Testis (tissue), 2 donors: ENCODE measurements around the gene PCDHGC5.

ENCODE experiments used
- CTCF ChIP-seq, 3 experiments: fragments of 450-650 bp in 2 of 3; fragments of 200-600 bp in 1 of 3; sonication (generic) in 1 of 3; IDR thresholded peaks; one replicate each; pipeline ENCODE4 v1.5.1; 2016 to 2019; ENCODE audit warnings: antibody characterized with exemption in 3 of 3, mild to moderate bottlenecking in 2 of 3, moderate library complexity in 1 of 3
- POLR2A ChIP-seq: fragments of 450-650 bp; IDR thresholded peaks from one replicate; pipeline ENCODE4 v1.6.1; 2017; ENCODE audit warnings: antibody characterized with exemption, mild to moderate bottlenecking, moderate library complexity

- TF ChIP-seq CTCF (IDR thresholded peaks at IDR 0.05) (no peak), POLR2A (no peak)
Observed at GRCh38 chr5:141488591-141489561, at the start of gene PCDHGC5.
